GM12874 (cell line): ENCODE data around the gene BANP.
A peak's percentile ranks its signal among the peaks of the same experiment; 100 is the strongest.

ENCODE experiments used
- CTCF ChIP-seq: IDR thresholded peaks from 2 replicates; pipeline ENCODE4 v1.5.1; 2011; ENCODE audit warnings: low read depth, mild to moderate bottlenecking, control low read depth, low read length, moderate library complexity; ENCODE audit not compliant: insufficient read depth

Gene BANP

GRCh38 chr16:87950765-87951551 is at the start of gene BANP:
Gene BANP, plus strand, starts transcription at chr16:87951434. Its CDS starts 23,682 bp downstream, at chr16:87975116.
- TF ChIP-seq CTCF = peak; percentile 59

- peak; percentile 88 for TF ChIP-seq CTCF
Measured at GRCh38 chr16:87909203-87909935, 41.9 kb upstream of the BANP start.

- no peak for TF ChIP-seq CTCF
Measured at GRCh38 chr16:87914812-87915211, 36.4 kb upstream of the BANP start.

- TF ChIP-seq CTCF = no peak
Measured at GRCh38 chr16:87917503-87917902, 33.7 kb upstream of the BANP start.

- TF ChIP-seq CTCF = no peak
Measured at GRCh38 chr16:87918338-87918737, 32.9 kb upstream of the BANP start.

- no peak for TF ChIP-seq CTCF
Measured at GRCh38 chr16:87918866-87919680, 32.2 kb upstream of the BANP start.

- no peak for TF ChIP-seq CTCF
Measured at GRCh38 chr16:87919681-87919994, 31.6 kb upstream of the BANP start.
